ENCODE results near the gene SERPINB5.

GRCh38 chr18:63545000-63545399 is 68.2 kb downstream of the SERPINB5 start:
- TF ChIP-seq POLR2AphosphoS5 (IDR thresholded peaks at IDR 0.05; ENCODE audit: low read depth, low read length) (no peak), SPI1 (IDR thresholded peaks at IDR 0.05; ENCODE audit: low read depth, low read length) (no peak), TAF1 (IDR thresholded peaks at IDR 0.05; ENCODE audit: low read depth, low read length) (no peak)

All from GM12891 (cell line).